GM12891 (cell line): ENCODE data around the gene TMC1.

Source experiments
- POLR2A ChIP-seq: IDR thresholded peaks from 2 replicates; pipeline ENCODE4 v1.6.1; 2011; ENCODE audit warnings: low read depth, low read length, control low read depth
- POLR2AphosphoS5 ChIP-seq: IDR thresholded peaks from 2 replicates; pipeline ENCODE4 v1.6.1; 2011; ENCODE audit warnings: low read depth, low read length, control low read depth
- TAF1 ChIP-seq: IDR thresholded peaks from 2 replicates; pipeline ENCODE4 v1.6.1; 2011; ENCODE audit warnings: low read depth, low read length, control low read depth

DNA sequence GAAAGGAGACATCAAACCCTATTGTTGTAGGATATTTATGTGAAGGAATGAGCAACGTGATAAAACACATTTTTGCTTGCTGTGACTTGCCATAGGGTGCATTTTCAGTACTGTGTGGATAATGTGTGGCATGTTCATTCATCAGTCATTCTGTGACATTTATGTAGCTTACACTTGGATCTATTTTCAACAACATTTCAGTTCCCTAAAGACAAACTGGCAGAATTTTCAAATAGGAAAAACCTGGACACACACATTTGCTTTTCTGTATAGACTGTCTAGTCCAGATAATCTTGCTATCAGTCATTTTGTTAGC lies 127.7 kb downstream of the TMC1 start:
- no peak for TF ChIP-seq TAF1
- no peak for TF ChIP-seq POLR2AphosphoS5
- no peak for TF ChIP-seq POLR2A
